NB4 (cell line): Measurements from ENCODE around the gene ZNF774.

ENCODE experiments used
- DNase-seq: peaks from one replicate; pipeline ENCODE4 v3.0.0; 2010; ENCODE audit warnings: low read depth
- H3K4me3 ChIP-seq: one replicate; pipeline ENCODE4 v1.5.1; 2011; ENCODE audit warnings: mild to moderate bottlenecking, low read depth, low read length, moderate library complexity
- MYC ChIP-seq: IDR thresholded peaks from 2 replicates; pipeline ENCODE4 v1.6.1; 2011; ENCODE audit warnings: low read depth, low read length
- POLR2A ChIP-seq: IDR thresholded peaks from 2 replicates; pipeline ENCODE4 v1.6.1; 2011; ENCODE audit warnings: mild to moderate bottlenecking; ENCODE audit not compliant: insufficient read length; ENCODE audit errors: extremely low read depth
- TF ChIP-seq, protein P1 (sequence below): IDR thresholded peaks from 2 replicates; pipeline ENCODE4 v1.6.1; 2011; ENCODE audit warnings: low read depth, low read length
- TF ChIP-seq, protein P2 (sequence below): IDR thresholded peaks from one replicate; pipeline ENCODE4 v1.5.1; 2012; ENCODE audit warnings: low read depth, low read length

Gene ZNF774

DNA sequence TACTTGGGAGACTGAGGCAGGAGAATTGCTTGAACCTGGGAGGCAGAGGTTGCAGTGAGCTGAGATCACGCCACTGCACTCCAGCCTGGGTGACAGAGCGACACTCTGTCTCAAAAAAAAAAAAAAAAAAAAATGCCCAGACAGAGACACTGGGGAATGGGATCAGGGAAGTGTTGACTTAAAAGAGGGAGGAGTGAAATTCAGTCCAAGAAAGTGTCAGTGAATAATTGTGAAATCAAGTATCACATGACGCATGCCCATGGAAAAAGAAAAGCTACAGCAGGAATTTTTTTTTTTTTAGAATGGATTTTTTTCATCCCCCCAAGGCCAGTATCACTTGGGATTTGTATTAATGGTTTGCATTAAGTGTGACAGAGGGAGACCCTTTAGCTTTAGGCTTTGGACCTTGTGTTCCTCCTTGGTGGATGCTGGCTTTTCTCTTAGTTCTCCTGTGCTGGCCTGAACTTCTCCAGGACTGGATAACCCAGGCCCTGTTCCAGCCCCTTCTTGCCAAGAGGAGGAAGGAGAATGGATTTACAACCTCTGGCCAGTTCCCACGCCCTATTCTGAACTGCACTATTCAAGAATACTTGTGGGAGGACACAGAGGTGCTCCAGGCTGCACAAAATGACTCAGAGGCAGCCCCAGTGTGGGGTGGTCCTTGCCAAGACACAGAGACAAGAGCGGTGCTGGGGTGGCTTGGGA lies 36.7 kb upstream of the ZNF774 start:
- no peak overlapping the region for H3K4me3 ChIP-seq
- no peak for DNase-seq
- TF ChIP-seq, protein P1, sequence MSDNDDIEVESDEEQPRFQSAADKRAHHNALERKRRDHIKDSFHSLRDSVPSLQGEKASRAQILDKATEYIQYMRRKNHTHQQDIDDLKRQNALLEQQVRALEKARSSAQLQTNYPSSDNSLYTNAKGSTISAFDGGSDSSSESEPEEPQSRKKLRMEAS, result no peak

DNA sequence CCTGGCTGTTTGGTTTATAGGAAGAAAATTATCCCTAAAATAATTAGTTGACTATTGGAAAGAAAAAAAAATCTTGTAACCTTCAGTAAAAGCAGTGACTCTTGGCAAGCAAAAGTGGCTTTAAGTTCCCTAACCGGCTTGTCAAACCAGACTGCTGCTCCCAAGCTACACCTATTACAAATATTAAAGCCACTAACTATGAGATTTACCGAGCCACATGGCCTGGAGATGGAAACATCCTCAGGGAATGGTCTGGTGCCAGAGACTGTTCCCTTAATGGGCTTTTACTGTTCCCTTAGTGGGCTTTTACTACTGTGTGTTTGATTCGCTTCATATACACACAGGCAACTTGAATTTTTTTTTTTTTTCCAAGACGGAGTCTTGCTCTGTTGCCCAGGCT lies 35.9 kb upstream of the ZNF774 start:
- H3K4me3 ChIP-seq, result no peak overlapping the region
- no peak for DNase-seq
- TF ChIP-seq, protein P2, sequence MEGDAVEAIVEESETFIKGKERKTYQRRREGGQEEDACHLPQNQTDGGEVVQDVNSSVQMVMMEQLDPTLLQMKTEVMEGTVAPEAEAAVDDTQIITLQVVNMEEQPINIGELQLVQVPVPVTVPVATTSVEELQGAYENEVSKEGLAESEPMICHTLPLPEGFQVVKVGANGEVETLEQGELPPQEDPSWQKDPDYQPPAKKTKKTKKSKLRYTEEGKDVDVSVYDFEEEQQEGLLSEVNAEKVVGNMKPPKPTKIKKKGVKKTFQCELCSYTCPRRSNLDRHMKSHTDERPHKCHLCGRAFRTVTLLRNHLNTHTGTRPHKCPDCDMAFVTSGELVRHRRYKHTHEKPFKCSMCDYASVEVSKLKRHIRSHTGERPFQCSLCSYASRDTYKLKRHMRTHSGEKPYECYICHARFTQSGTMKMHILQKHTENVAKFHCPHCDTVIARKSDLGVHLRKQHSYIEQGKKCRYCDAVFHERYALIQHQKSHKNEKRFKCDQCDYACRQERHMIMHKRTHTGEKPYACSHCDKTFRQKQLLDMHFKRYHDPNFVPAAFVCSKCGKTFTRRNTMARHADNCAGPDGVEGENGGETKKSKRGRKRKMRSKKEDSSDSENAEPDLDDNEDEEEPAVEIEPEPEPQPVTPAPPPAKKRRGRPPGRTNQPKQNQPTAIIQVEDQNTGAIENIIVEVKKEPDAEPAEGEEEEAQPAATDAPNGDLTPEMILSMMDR, result no peak

DNA sequence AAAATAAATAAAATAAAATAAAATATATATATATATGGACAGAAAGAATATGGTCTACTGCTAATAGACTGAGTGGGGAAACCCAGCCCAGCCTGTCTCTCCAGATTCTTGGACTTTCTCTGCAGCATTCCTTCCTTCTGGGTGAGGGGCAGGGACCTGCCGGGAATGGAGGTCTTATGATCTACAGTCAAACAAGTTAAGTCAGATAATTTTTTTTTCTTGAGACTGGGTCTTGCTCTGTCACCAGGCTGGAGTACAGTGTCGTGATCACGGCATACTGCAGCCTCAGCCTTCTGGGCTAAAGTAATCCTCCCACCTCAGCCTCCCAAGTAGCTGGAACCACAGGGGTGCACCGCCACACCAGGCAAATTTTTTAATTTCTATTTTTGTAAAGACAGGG lies 33.5 kb upstream of the ZNF774 start:
- TF ChIP-seq, protein P1, result no peak
- TF ChIP-seq MYC, result no peak
- DNase-seq, result no peak
- H3K4me3 ChIP-seq, result no peak overlapping the region

DNA sequence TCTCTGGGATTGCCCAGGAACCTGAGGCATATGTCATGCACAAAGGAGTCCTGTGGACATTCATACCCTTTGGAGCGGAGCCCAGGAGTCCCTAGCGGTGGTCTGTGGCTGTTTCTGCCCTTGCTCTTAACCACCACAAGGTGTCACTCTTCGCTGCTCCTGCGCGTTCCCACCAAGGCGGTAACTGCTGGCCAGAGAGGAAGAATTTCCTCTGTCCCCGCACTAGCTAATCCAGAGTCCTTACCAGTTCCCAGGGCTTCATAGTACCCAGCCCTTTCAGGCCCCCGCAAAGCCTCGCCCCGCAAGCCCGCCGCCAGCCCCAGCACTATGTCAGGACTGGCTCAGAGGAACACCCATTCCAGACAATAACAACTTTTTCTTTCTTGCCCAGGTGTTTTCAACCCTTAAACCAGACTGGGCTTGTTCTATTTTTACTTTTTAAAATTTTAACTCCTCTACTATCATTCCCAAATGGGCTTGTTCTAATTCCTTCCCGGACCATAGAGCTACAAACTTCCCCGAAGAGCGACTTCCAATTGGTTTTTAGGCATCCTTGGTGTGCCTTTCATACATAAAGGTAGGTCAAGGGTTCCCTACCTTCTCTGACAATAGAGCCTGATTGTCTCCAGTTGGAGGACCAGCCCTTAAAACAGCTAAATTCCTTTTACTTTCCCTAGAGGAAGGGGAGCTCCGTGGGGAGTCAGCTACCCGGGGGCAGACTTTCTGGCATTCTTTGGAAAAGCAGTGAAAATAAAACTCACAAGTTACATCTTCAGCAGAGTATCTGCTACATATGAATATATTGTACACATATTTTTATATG lies 31.8 kb upstream of the ZNF774 start:
- TF ChIP-seq, protein P1, result peak; percentile 42; the same call in 1 of the 2 replicates
- 0 out of 2 replicates have a peak, but pooled peaks have one; percentile 28 for TF ChIP-seq MYC
- TF ChIP-seq POLR2A, result no peak
- TF ChIP-seq, protein P2, result peak; percentile 99
- H3K4me3 ChIP-seq, result no peak overlapping the region
- peak; percentile 90 for DNase-seq

DNA sequence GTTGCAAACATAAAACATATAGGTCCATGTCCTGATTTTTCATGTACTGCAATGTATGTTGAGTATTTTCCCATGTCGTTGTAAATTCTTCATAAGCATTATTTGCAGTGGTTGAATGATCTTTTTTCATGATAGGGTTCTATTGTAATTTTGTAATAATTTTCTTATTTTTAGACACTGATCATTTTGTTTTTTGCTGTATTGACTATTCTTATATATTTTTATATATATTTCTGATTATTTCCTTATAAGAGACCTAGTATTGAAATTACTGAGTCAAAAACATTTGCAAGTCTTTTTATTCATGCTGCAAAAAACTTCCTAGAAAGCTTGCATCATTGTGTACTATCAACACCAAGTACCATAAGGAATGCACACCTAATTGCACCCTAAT lies 31.2 kb upstream of the ZNF774 start:
- TF ChIP-seq MYC (no peak), POLR2A (no peak)
- TF ChIP-seq, protein P2, result no peak
- TF ChIP-seq, protein P1, result no peak
- DNase-seq, result no peak
- no peak overlapping the region for H3K4me3 ChIP-seq

DNA sequence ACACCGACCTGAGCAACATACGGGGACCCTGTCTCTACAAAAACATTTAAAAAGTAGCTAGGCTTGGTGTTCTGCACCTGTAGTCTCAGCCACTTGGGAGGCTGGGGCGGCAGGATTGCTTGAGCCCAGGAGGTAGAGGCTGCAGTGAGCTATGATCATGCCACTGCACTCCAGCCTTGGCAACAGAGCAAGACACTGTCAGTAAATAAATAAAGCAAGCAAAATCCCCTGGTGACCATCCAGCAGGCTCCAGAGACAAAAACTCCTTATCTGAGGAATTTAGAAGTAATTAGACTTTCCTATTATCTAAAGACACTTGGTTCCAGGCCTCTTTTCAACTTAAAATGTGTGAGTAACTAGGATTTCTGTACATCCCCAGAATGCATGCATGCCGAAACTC lies 29.5 kb upstream of the ZNF774 start:
- TF ChIP-seq, protein P2, result no peak
- TF ChIP-seq MYC (no peak), POLR2A (no peak)
- TF ChIP-seq, protein P1, result no peak
- DNase-seq, result no peak

DNA sequence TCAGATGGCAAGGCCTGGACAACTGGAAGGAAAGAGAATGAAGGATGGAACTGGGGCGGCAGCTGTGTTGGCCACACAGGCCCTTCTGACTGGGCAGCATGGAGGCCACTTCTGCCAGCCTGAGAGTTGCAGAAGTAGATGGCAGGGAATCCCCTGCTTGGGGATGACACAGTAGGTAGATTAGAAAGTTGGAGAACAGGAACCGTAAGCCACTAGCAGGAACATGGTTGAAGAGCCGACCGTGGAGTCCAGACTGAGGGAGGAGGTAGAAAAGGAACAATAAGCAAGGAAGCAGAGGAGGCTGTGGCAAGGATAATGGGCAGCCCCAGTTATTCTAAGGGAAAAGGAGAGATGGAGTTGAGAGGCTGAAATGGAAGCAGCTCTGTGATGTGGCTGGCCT lies 26.4 kb upstream of the ZNF774 start:
- no peak overlapping the region for H3K4me3 ChIP-seq
- no peak for DNase-seq
- TF ChIP-seq MYC (no peak), POLR2A (no peak)
- TF ChIP-seq, protein P1, result no peak
- TF ChIP-seq, protein P2, result no peak

More for the DNA sequence above, 29.5 kb upstream of the ZNF774 start:
- no peak overlapping the region for H3K4me3 ChIP-seq
